ENCODE measurements around the gene RRP1B. TPM values are rescaled to one million over a fixed set of nuclear protein-coding genes. Genes with fewer than 3 reads are reported as not detected.

RRP1B gene
- total and polyA plus RNA-seq, 2 of the 13 experiments (the other 11 are each of a cell fraction or from before 2014, with no cell fraction given), result 16.3 to 46.2 TPM

DNA sequence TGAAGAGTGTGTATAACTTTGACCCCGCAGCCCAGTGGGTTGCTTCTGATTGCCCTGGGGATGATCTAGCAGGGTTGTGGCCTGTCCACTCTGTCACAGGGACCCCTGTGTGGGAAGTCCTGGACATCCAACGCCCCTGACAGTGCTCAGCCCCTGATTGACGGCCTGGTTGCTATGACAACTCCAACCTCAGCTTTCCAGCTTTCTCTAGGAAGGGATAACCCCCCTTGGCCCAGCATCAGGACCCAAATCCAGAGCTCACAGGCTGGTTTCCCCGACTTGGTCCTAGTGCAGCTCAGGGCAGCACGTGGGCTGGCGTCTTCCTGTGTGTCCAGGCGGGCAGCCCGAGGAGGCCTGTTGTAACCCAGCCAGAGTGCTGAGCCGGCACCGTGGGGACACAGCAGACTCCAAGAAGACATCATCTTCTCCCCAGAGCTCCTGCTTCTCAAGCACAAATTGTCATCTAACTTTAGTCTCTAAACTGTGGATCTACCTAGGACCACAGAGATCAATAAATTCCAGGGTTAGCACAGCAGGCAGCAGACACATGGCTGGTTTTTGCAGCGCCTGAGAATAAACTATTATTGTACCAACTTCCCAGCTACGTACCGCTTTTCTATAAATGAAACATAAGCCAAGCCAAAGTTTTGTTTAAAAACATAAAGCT is 40.7 kb downstream of the RRP1B start (continued):
- TF ChIP-seq, protein P1, sequence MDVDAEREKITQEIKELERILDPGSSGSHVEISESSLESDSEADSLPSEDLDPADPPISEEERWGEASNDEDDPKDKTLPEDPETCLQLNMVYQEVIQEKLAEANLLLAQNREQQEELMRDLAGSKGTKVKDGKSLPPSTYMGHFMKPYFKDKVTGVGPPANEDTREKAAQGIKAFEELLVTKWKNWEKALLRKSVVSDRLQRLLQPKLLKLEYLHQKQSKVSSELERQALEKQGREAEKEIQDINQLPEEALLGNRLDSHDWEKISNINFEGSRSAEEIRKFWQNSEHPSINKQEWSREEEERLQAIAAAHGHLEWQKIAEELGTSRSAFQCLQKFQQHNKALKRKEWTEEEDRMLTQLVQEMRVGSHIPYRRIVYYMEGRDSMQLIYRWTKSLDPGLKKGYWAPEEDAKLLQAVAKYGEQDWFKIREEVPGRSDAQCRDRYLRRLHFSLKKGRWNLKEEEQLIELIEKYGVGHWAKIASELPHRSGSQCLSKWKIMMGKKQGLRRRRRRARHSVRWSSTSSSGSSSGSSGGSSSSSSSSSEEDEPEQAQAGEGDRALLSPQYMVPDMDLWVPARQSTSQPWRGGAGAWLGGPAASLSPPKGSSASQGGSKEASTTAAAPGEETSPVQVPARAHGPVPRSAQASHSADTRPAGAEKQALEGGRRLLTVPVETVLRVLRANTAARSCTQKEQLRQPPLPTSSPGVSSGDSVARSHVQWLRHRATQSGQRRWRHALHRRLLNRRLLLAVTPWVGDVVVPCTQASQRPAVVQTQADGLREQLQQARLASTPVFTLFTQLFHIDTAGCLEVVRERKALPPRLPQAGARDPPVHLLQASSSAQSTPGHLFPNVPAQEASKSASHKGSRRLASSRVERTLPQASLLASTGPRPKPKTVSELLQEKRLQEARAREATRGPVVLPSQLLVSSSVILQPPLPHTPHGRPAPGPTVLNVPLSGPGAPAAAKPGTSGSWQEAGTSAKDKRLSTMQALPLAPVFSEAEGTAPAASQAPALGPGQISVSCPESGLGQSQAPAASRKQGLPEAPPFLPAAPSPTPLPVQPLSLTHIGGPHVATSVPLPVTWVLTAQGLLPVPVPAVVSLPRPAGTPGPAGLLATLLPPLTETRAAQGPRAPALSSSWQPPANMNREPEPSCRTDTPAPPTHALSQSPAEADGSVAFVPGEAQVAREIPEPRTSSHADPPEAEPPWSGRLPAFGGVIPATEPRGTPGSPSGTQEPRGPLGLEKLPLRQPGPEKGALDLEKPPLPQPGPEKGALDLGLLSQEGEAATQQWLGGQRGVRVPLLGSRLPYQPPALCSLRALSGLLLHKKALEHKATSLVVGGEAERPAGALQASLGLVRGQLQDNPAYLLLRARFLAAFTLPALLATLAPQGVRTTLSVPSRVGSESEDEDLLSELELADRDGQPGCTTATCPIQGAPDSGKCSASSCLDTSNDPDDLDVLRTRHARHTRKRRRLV (CRISPR knock-in tag; IDR thresholded peaks at IDR 0.05), result no peak
- no peak for TF ChIP-seq HMG20B (CRISPR knock-in tag; conservative IDR thresholded peaks at IDR 0.05)
- TF ChIP-seq, protein P2, sequence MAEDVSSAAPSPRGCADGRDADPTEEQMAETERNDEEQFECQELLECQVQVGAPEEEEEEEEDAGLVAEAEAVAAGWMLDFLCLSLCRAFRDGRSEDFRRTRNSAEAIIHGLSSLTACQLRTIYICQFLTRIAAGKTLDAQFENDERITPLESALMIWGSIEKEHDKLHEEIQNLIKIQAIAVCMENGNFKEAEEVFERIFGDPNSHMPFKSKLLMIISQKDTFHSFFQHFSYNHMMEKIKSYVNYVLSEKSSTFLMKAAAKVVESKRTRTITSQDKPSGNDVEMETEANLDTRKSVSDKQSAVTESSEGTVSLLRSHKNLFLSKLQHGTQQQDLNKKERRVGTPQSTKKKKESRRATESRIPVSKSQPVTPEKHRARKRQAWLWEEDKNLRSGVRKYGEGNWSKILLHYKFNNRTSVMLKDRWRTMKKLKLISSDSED (CRISPR knock-in tag; IDR thresholded peaks at IDR 0.05), result no peak
- TF ChIP-seq PPARG (CRISPR knock-in tag; conservative IDR thresholded peaks at IDR 0.05), result no peak
- TF ChIP-seq, protein P3, sequence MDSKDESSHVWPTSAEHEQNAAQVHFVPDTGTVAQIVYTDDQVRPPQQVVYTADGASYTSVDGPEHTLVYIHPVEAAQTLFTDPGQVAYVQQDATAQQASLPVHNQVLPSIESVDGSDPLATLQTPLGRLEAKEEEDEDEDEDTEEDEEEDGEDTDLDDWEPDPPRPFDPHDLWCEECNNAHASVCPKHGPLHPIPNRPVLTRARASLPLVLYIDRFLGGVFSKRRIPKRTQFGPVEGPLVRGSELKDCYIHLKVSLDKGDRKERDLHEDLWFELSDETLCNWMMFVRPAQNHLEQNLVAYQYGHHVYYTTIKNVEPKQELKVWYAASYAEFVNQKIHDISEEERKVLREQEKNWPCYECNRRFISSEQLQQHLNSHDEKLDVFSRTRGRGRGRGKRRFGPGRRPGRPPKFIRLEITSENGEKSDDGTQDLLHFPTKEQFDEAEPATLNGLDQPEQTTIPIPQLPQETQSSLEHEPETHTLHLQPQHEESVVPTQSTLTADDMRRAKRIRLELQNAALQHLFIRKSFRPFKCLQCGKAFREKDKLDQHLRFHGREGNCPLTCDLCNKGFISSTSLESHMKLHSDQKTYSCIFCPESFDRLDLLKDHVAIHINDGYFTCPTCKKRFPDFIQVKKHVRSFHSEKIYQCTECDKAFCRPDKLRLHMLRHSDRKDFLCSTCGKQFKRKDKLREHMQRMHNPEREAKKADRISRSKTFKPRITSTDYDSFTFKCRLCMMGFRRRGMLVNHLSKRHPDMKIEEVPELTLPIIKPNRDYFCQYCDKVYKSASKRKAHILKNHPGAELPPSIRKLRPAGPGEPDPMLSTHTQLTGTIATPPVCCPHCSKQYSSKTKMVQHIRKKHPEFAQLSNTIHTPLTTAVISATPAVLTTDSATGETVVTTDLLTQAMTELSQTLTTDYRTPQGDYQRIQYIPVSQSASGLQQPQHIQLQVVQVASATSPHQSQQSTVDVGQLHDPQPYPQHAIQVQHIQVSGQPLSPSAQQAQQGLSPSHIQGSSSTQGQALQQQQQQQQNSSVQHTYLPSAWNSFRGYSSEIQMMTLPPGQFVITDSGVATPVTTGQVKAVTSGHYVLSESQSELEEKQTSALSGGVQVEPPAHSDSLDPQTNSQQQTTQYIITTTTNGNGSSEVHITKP (CRISPR knock-in tag; IDR thresholded peaks at IDR 0.05; ENCODE audit: low read depth), result no peak
- TF ChIP-seq ZNF790 (CRISPR knock-in tag; IDR thresholded peaks at IDR 0.05; ENCODE audit: borderline replicate concordance), result no peak
- no peak for TF ChIP-seq MEIS1 (CRISPR knock-in tag; IDR thresholded peaks at IDR 0.05; ENCODE audit: borderline replicate concordance)
- TF ChIP-seq, protein P4, sequence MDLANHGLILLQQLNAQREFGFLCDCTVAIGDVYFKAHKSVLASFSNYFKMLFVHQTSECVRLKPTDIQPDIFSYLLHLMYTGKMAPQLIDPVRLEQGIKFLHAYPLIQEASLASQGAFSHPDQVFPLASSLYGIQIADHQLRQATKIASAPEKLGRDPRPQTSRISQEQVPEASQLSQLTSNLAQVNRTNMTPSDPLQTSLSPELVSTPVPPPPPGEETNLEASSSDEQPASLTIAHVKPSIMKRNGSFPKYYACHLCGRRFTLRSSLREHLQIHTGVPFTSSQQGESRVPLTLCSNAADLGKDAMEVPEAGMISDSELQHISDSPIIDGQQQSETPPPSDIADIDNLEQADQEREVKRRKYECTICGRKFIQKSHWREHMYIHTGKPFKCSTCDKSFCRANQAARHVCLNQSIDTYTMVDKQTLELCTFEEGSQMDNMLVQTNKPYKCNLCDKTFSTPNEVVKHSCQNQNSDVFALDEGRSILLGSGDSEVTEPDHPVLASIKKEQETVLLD (CRISPR knock-in tag; IDR thresholded peaks at IDR 0.05; ENCODE audit: low read depth), result no peak
- 0 out of 2 replicates have a peak, but pooled peaks have one; percentile 62 for TF ChIP-seq ZNF468 (CRISPR knock-in tag; IDR thresholded peaks at IDR 0.05)
- no peak for TF ChIP-seq HDAC2 (CRISPR knock-in tag; IDR thresholded peaks at IDR 0.05)
